ENCODE results near the gene NADK2. TPM values are rescaled to one million over a fixed set of nuclear protein-coding genes. Genes with fewer than 3 reads are reported as not detected.

NADK2 gene
- total RNA-seq, 1 donor from 2014 or later, result 37.8 TPM

GRCh38 chr5:36253575-36253974, 11.8 kb upstream of the NADK2 start:
- Mint-ChIP-seq H3K27me3 (ENCODE audit: low read depth) (no peaks in the 10 kb centered on the region), H3K4me3 (ENCODE audit: unreplicated experiment) (no peak overlapping the region), H3K36me3 (ENCODE audit: low read depth) (peaks cover 2% of the 10 kb centered on the region), H3K4me1 (ENCODE audit: low read depth) (peaks cover 14% of the 10 kb centered on the region), H3K9me3 (ENCODE audit: low read depth) (no peaks in the 10 kb centered on the region), H3K27ac (ENCODE audit: unreplicated experiment) (peak overlapping the region; percentile 0)
- TF ChIP-seq CTCF (IDR thresholded peaks at IDR 0.05), result no peak
- DNase-seq (ENCODE audit: low spot score), result no peak

GRCh38 chr5:36252722-36253365, 11.1 kb upstream of the NADK2 start:
- H3K9me3 Mint-ChIP-seq (ENCODE audit: low read depth), result no peaks in the 10 kb centered on the region
- H3K27me3 Mint-ChIP-seq (ENCODE audit: low read depth), result no peaks in the 10 kb centered on the region
- TF ChIP-seq CTCF (IDR thresholded peaks at IDR 0.05), result no peak
- H3K36me3 Mint-ChIP-seq (ENCODE audit: low read depth), result peaks cover 2% of the 10 kb centered on the region
- peak overlapping the region; percentile 5 for H3K27ac Mint-ChIP-seq (ENCODE audit: unreplicated experiment)
- H3K4me3 Mint-ChIP-seq (ENCODE audit: unreplicated experiment), result no peak overlapping the region
- H3K4me1 Mint-ChIP-seq (ENCODE audit: low read depth), result peaks cover 14% of the 10 kb centered on the region
- DNase-seq (ENCODE audit: low spot score), result no peak

DNA sequence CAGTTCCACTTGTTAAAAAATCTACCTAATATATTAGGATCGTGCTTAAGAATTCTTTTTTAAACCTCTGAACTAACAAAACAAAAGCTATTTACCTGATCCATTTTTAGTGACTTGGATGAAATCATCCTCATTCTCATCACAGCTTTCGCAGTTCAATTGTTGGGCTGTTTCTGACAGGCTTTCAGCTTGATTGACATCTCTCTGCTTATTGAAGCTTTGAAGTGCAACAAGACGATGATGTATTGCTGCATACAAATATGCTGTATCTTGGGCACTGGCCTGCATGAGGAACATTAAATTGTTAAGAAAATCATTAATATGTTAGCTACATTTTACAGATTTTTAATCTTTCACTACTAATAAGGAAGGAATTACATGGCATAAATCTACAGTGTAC, 9.5 kb upstream of the NADK2 start:
- DNase-seq (ENCODE audit: low spot score), result no peak
- no peak for TF ChIP-seq CTCF (IDR thresholded peaks at IDR 0.05)
- peaks cover 2% of the 10 kb centered on the region for H3K36me3 Mint-ChIP-seq (ENCODE audit: low read depth)
- H3K27me3 Mint-ChIP-seq (ENCODE audit: low read depth), result no peaks in the 10 kb centered on the region
- no peak overlapping the region for H3K27ac Mint-ChIP-seq (ENCODE audit: unreplicated experiment)
- H3K9me3 Mint-ChIP-seq (ENCODE audit: low read depth), result no peaks in the 10 kb centered on the region
- H3K4me3 Mint-ChIP-seq (ENCODE audit: unreplicated experiment), result no peak overlapping the region
- H3K4me1 Mint-ChIP-seq (ENCODE audit: low read depth), result peaks cover 14% of the 10 kb centered on the region

DNA sequence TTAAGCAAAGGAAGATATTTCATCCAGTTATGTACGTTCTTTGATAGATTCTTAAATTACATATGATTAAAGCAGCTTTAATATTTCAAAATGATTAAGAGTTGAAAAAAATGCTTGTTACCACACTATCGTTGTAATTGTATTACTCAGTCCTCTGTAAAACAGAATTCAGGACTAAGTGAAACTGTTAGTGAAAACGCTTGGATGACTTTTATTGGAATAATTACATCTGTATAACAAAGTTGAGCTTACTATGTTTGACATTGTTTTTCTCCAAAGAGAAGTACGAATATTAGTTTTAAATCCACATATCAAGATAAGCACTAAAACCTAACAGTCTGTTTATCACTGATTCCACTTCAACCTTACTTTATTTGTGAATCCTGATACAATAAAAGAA, 8.7 kb upstream of the NADK2 start:
- DNase-seq (ENCODE audit: low spot score), result no peak
- no peak overlapping the region for H3K4me3 Mint-ChIP-seq (ENCODE audit: unreplicated experiment)
- no peak overlapping the region for H3K27ac Mint-ChIP-seq (ENCODE audit: unreplicated experiment)
- H3K36me3 Mint-ChIP-seq (ENCODE audit: low read depth), result no peaks in the 10 kb centered on the region
- no peaks in the 10 kb centered on the region for H3K27me3 Mint-ChIP-seq (ENCODE audit: low read depth)
- TF ChIP-seq CTCF (IDR thresholded peaks at IDR 0.05), result no peak
- no peaks in the 10 kb centered on the region for H3K9me3 Mint-ChIP-seq (ENCODE audit: low read depth)
- H3K4me1 Mint-ChIP-seq (ENCODE audit: low read depth), result peaks cover 14% of the 10 kb centered on the region

DNA sequence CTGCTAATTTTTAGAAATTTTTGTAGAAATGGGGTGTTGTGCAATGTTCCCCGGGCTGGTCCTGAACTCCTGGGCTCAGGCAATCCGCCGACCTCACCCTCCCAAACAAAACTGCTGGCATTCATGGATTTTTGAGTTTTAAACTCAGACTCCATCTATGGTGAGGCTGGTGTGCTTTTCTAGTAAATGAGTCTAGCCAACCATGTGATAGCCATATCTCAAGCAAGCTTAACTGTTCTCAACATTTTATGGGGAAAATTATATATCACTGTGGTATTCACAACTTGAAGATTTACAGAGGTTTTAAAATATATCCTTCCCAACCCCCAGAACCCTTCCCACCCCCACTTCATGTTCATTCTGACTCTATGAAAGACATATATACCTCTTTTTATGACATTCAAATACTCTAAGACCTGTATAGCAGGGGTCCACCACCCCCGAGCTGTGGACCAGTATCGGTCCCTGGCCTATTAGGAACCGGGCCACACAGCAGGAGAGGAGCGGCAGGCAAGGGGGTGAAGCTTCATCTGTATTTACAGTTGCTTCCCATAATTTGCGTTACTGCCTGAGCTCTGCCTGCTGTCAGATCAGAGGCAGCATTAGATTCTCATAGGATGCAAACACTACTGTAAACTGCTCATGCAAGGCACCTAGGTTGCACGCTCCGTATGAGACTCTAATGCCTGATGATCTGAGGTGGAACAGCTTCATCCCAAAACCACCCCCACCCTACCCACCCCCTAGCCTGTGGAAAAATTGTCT, 4.5 kb upstream of the NADK2 start:
- no peak for TF ChIP-seq CTCF (IDR thresholded peaks at IDR 0.05)
- Mint-ChIP-seq H3K4me3 (ENCODE audit: unreplicated experiment) (no peak overlapping the region), H3K27me3 (ENCODE audit: low read depth) (no peaks in the 10 kb centered on the region), H3K4me1 (ENCODE audit: low read depth) (peaks cover 7% of the 10 kb centered on the region), H3K9me3 (ENCODE audit: low read depth) (no peaks in the 10 kb centered on the region), H3K36me3 (ENCODE audit: low read depth) (no peaks in the 10 kb centered on the region), H3K27ac (ENCODE audit: unreplicated experiment) (no peak overlapping the region)
- DNase-seq (ENCODE audit: low spot score), result no peak
